MM.1S (cell line): ENCODE results near the gene PRR5.

Experiments
- DNase-seq: peaks from one replicate; pipeline ENCODE4 v3.0.0-alpha.2; 2015
- H2AFZ ChIP-seq: fragments of 300-600 bp; sonication (generic); 2 replicates; pipeline ENCODE4 v1.6.0; 2016; ENCODE audit warnings: antibody characterized with exemption, low read length
- H3F3A ChIP-seq: fragments of 300-600 bp; sonication (generic); 2 replicates; pipeline ENCODE4 v1.6.1; 2016; ENCODE audit warnings: mild to moderate bottlenecking, antibody characterized with exemption, low read length, moderate library complexity, mixed read lengths; ENCODE audit not compliant: insufficient read depth
- H3K27ac ChIP-seq: fragments of 300-600 bp; sonication (generic); 2 replicates; pipeline ENCODE4 v1.5.1; 2016; ENCODE audit warnings: mild to moderate bottlenecking, low read length
- H3K27me3 ChIP-seq: fragments of 300-600 bp; sonication (generic); replicated peaks from 2 replicates; pipeline ENCODE4 v1.6.0; 2016; ENCODE audit warnings: low read length; ENCODE audit not compliant: insufficient read depth
- H3K36me3 ChIP-seq: fragments of 300-600 bp; sonication (generic); replicated peaks from 2 replicates; pipeline ENCODE4 v1.6.1; 2016; ENCODE audit warnings: mild to moderate bottlenecking, low read length, mixed read lengths; ENCODE audit not compliant: insufficient read depth
- H3K4me1 ChIP-seq: fragments of 300-600 bp; sonication (generic); 2 replicates; pipeline ENCODE4 v1.6.1; 2016; ENCODE audit warnings: low read length, mixed read lengths
- H3K4me2 ChIP-seq: fragments of 300-600 bp; sonication (generic); 2 replicates; pipeline ENCODE4 v1.6.0; 2016; ENCODE audit warnings: low read depth, low read length
- H3K4me3 ChIP-seq: fragments of 300-600 bp; sonication (generic); 2 replicates; pipeline ENCODE4 v1.5.1; 2016; ENCODE audit warnings: low read length, mixed read lengths
- H3K79me2 ChIP-seq: fragments of 300-600 bp; sonication (generic); 2 replicates; pipeline ENCODE4 v1.6.1; 2016; ENCODE audit warnings: mixed run types, low read length, mixed read lengths
- H3K9ac ChIP-seq: fragments of 300-600 bp; sonication (generic); 2 replicates; pipeline ENCODE4 v1.6.1; 2016; ENCODE audit warnings: low read length, mixed read lengths
- H3K9me2 ChIP-seq: fragments of 300-600 bp; sonication (generic); replicated peaks from 2 replicates; pipeline ENCODE4 v1.6.1; 2016; ENCODE audit warnings: mild to moderate bottlenecking, low read length, mixed read lengths; ENCODE audit not compliant: insufficient read depth
- H3K9me3 ChIP-seq: fragments of 300-600 bp; sonication (generic); replicated peaks from 2 replicates; pipeline ENCODE4 v1.6.1; 2016; ENCODE audit warnings: mild to moderate bottlenecking, low read length, mixed read lengths; ENCODE audit not compliant: insufficient read depth
- H4K20me1 ChIP-seq: fragments of 300-600 bp; sonication (generic); 2 replicates; pipeline ENCODE4 v1.6.1; 2016; ENCODE audit warnings: mild to moderate bottlenecking, low read length, moderate library complexity, mixed read lengths; ENCODE audit not compliant: insufficient read depth
- CTCF ChIP-seq: fragments of 300-600 bp; sonication (generic); IDR thresholded peaks from 2 replicates; pipeline ENCODE4 v1.5.1; 2016; ENCODE audit warnings: antibody characterized with exemption, low read length, mixed read lengths
- EZH2 ChIP-seq: fragments of 300-600 bp; sonication (generic); optimal IDR thresholded peaks from 2 replicates; pipeline ENCODE3; 2017; ENCODE audit warnings: low read depth, mild to moderate bottlenecking, antibody characterized with exemption, low read length, mixed read lengths
- EZH2phosphoT487 ChIP-seq: fragments of 300-600 bp; sonication (generic); IDR thresholded peaks from 2 replicates; pipeline ENCODE4 v1.6.1; 2018; ENCODE audit warnings: antibody characterized with exemption, low read length

The PRR5 gene

GRCh38 chr22:44719586-44720368 lies 17.8 kb downstream of the PRR5 start:
- no peaks in the 10 kb centered on the region for H3F3A ChIP-seq
- no peaks in the 10 kb centered on the region for H3K36me3 ChIP-seq
- H3K4me3 ChIP-seq, result no peak overlapping the region
- TF ChIP-seq EZH2phosphoT487 (no peak), CTCF (no peak), EZH2 (no peak)
- H2AFZ ChIP-seq, result no peak overlapping the region
- no peaks in the 10 kb centered on the region for H3K4me1 ChIP-seq
- H3K4me2 ChIP-seq, result no peak overlapping the region
- H4K20me1 ChIP-seq, result no peaks in the 10 kb centered on the region
- no peaks in the 10 kb centered on the region for H3K9me2 ChIP-seq
- no peak overlapping the region for H3K9ac ChIP-seq
- H3K9me3 ChIP-seq, result no peaks in the 10 kb centered on the region
- H3K79me2 ChIP-seq, result no peaks in the 10 kb centered on the region
- H3K27me3 ChIP-seq, result peaks cover 87% of the 10 kb centered on the region
- no peak overlapping the region for H3K27ac ChIP-seq
- no peak for DNase-seq

- TF ChIP-seq EZH2 (no peak), EZH2phosphoT487 (no peak)
- DNase-seq, result no peak
- no peak overlapping the region for H2AFZ ChIP-seq
- no peaks in the 10 kb centered on the region for H3K9me3 ChIP-seq
- peaks cover 85% of the 10 kb centered on the region for H3K27me3 ChIP-seq
- no peak overlapping the region for H3K27ac ChIP-seq
- H3K79me2 ChIP-seq, result no peaks in the 10 kb centered on the region
- no peaks in the 10 kb centered on the region for H3K9me2 ChIP-seq
- no peaks in the 10 kb centered on the region for H3K4me1 ChIP-seq
- no peaks in the 10 kb centered on the region for H3K36me3 ChIP-seq
- no peaks in the 10 kb centered on the region for H4K20me1 ChIP-seq
- no peaks in the 10 kb centered on the region for H3F3A ChIP-seq
- H3K4me3 ChIP-seq, result no peak overlapping the region
- H3K4me2 ChIP-seq, result no peak overlapping the region
- H3K9ac ChIP-seq, result no peak overlapping the region
Measured at GRCh38 chr22:44721213-44721612, 19.2 kb downstream of the PRR5 start.

GRCh38 chr22:44722611-44723010 lies 20.6 kb downstream of the PRR5 start:
- Histone ChIP-seq H3K4me2 (no peak overlapping the region), H3K4me3 (no peak overlapping the region), H3K27ac (no peak overlapping the region), H3K9ac (no peak overlapping the region), H3F3A (no peaks in the 10 kb centered on the region), H3K9me3 (no peaks in the 10 kb centered on the region), H3K79me2 (no peaks in the 10 kb centered on the region), H4K20me1 (no peaks in the 10 kb centered on the region), H3K27me3 (peaks cover 86% of the 10 kb centered on the region), H3K4me1 (no peaks in the 10 kb centered on the region), H3K9me2 (no peaks in the 10 kb centered on the region), H2AFZ (no peak overlapping the region), H3K36me3 (no peaks in the 10 kb centered on the region)
- DNase-seq, result no peak
- TF ChIP-seq EZH2phosphoT487 (no peak), EZH2 (no peak), CTCF (no peak)

- Histone ChIP-seq H3K4me2 (no peak overlapping the region), H3F3A (no peaks in the 10 kb centered on the region), H3K27ac (no peak overlapping the region), H3K4me3 (no peak overlapping the region), H4K20me1 (no peaks in the 10 kb centered on the region), H3K27me3 (peaks cover 86% of the 10 kb centered on the region), H3K4me1 (no peaks in the 10 kb centered on the region), H3K36me3 (no peaks in the 10 kb centered on the region), H3K9me3 (no peaks in the 10 kb centered on the region), H3K9ac (no peak overlapping the region), H3K79me2 (no peaks in the 10 kb centered on the region), H3K9me2 (no peaks in the 10 kb centered on the region), H2AFZ (no peak overlapping the region)
- DNase-seq, result peak; percentile 36
- no peak for TF ChIP-seq EZH2phosphoT487
- no peak for TF ChIP-seq EZH2
- no peak for TF ChIP-seq CTCF
Measured at GRCh38 chr22:44723801-44724200, 21.8 kb downstream of the PRR5 start.
